ENCODE results near the gene TBX22. TPM values are rescaled to one million over a fixed set of nuclear protein-coding genes. Genes with fewer than 3 reads are reported as not detected.

The TBX22 gene
- total RNA-seq = not detected
- long read RNA-seq = 0 reads

GRCh38 chrX:80014141-80014940 is at the start of gene TBX22:
Gene TBX22 (plus strand): TSS chrX:80014753. CDS start chrX:80022270, 7,517 bp downstream.
- Histone ChIP-seq H3K4me3 (no peak within 1 kb of the TSS), H3K27me3 (ENCODE audit: low read depth) (no peaks in the 10 kb centered on the region), H3K9me3 (replicated peaks) (no peaks in the 10 kb centered on the region), H3K4me1 (no peaks in the 10 kb centered on the region), H3K36me3 (no peaks in the 10 kb centered on the region), H3K27ac (replicated peaks) (no peak within 1 kb of the TSS)
- intact Hi-C loops (cut with micrococcal nuclease) = no loop called here
- no peak for TF ChIP-seq CTCF (IDR thresholded peaks at IDR 0.05; ENCODE audit: borderline replicate concordance)
- DNase-seq = no peak

- Histone ChIP-seq H3K9me3 (replicated peaks) (peaks cover 9% of the 10 kb centered on the region), H3K4me1 (no peaks in the 10 kb centered on the region), H3K27ac (replicated peaks) (no peak overlapping the region), H3K36me3 (no peaks in the 10 kb centered on the region), H3K4me3 (no peak overlapping the region), H3K27me3 (ENCODE audit: low read depth) (no peaks in the 10 kb centered on the region)
- no peak for TF ChIP-seq CTCF (IDR thresholded peaks at IDR 0.05; ENCODE audit: borderline replicate concordance)
- intact Hi-C loops (cut with micrococcal nuclease) = no loop called here
- no peak for DNase-seq
Measured at GRCh38 chrX:79975605-79976004, 38.9 kb upstream of the TBX22 start.

GRCh38 chrX:80004458-80004857 is 10.1 kb upstream of the TBX22 start:
- Histone ChIP-seq H3K4me3 (no peak overlapping the region), H3K36me3 (no peaks in the 10 kb centered on the region), H3K4me1 (no peaks in the 10 kb centered on the region), H3K27ac (replicated peaks) (no peak overlapping the region), H3K9me3 (replicated peaks) (no peaks in the 10 kb centered on the region), H3K27me3 (ENCODE audit: low read depth) (no peaks in the 10 kb centered on the region)
- DNase-seq = no peak
- TF ChIP-seq CTCF (IDR thresholded peaks at IDR 0.05; ENCODE audit: borderline replicate concordance) = no peak
- intact Hi-C loops (cut with micrococcal nuclease) = no loop called here

GRCh38 chrX:80011522-80011921 is 3.0 kb upstream of the TBX22 start:
- no peak overlapping the region for H3K27ac ChIP-seq (replicated peaks)
- H3K9me3 ChIP-seq (replicated peaks) = no peaks in the 10 kb centered on the region
- no peak overlapping the region for H3K4me3 ChIP-seq
- H3K4me1 ChIP-seq = no peaks in the 10 kb centered on the region
- intact Hi-C loops (cut with micrococcal nuclease) = no loop called here
- TF ChIP-seq CTCF (IDR thresholded peaks at IDR 0.05; ENCODE audit: borderline replicate concordance) = no peak
- no peaks in the 10 kb centered on the region for H3K36me3 ChIP-seq
- no peaks in the 10 kb centered on the region for H3K27me3 ChIP-seq (ENCODE audit: low read depth)
- DNase-seq = no peak

GRCh38 chrX:80016182-80016581 is 1.6 kb downstream of the TBX22 start:
- intact Hi-C loops (cut with micrococcal nuclease) = no loop called here
- no peak overlapping the region for H3K4me3 ChIP-seq
- H3K9me3 ChIP-seq (replicated peaks) = no peaks in the 10 kb centered on the region
- no peaks in the 10 kb centered on the region for H3K4me1 ChIP-seq
- TF ChIP-seq CTCF (IDR thresholded peaks at IDR 0.05; ENCODE audit: borderline replicate concordance) = no peak
- no peak for DNase-seq
- no peaks in the 10 kb centered on the region for H3K36me3 ChIP-seq
- H3K27me3 ChIP-seq (ENCODE audit: low read depth) = no peaks in the 10 kb centered on the region
- H3K27ac ChIP-seq (replicated peaks) = no peak overlapping the region
